Panc1 (cell line): Measurements from ENCODE around the gene LIMA1. TPM values are rescaled to one million over a fixed set of nuclear protein-coding genes. Genes with fewer than 3 reads are reported as not detected.

ENCODE experiments used
- ATAC-seq: fragments of 200-7000 bp; cut with Tn5 transposase; 2 replicates; pipeline ENCODE4 v1.9.1; 2020; ENCODE audit warnings: mild to moderate bottlenecking, moderate library complexity
- BruUV-seq: library from RNA; stranded (reverse); fragments of 400-500 nt; replicated peaks from 2 replicates; lab custom pipeline; 2021; lab: Mats Ljungman, UMichigan
- CTCF ChIA-PET: fragments of 300-600 bp; sonication (Branson Sonifier 250); formaldehyde crosslinking; loops from one replicate; lab custom pipeline; 2022; ENCODE audit warnings: antibody characterized with exemption; lab: Charles Lee
- POLR2A ChIA-PET: fragments of 300-600 bp; sonication (Branson Sonifier 250); formaldehyde crosslinking; loops from one replicate; lab custom pipeline; 2022; ENCODE audit warnings: antibody characterized with exemption; lab: Charles Lee
- DNase-seq: peaks from one replicate; pipeline ENCODE4 v3.0.0-alpha.2; 2010; ENCODE audit warnings: low read depth, low spot score
- H3K27ac ChIP-seq: 2 replicates; pipeline ENCODE4 v1.5.1; 2011; ENCODE audit warnings: mild to moderate bottlenecking, low read length, inconsistent platforms
- H3K27me3 ChIP-seq: fragments of 200-500 bp; sonication (Bioruptor generic); 2 replicates; pipeline ENCODE4 v1.6.0; 2014; ENCODE audit warnings: low read length, inconsistent platforms; ENCODE audit not compliant: control insufficient read depth, insufficient read depth
- H3K36me3 ChIP-seq: fragments of 200-500 bp; sonication (Bioruptor generic); 2 replicates; pipeline ENCODE4 v1.5.1; 2014; ENCODE audit warnings: inconsistent platforms, mild to moderate bottlenecking, low read length, moderate library complexity; ENCODE audit not compliant: control insufficient read depth, insufficient read depth
- H3K4me1 ChIP-seq: 2 replicates; pipeline ENCODE4 v1.5.1; 2011; ENCODE audit warnings: inconsistent platforms, mild to moderate bottlenecking, low read length, moderate library complexity; ENCODE audit not compliant: control insufficient read depth, insufficient read depth
- H3K4me3 ChIP-seq, 2 experiments: 2 replicates each; pipeline ENCODE4 v1.5.1; 2011 to 2012; ENCODE audit warnings: low read depth in 2 of 2, low read length in 2 of 2, mild to moderate bottlenecking in 2 of 2, inconsistent platforms in 1 of 2, moderate library complexity in 1 of 2
- H3K9me3 ChIP-seq: fragments of 200-500 bp; sonication (Bioruptor generic); 2 replicates; pipeline ENCODE4 v1.5.1; 2014; ENCODE audit warnings: low read depth, mild to moderate bottlenecking, inconsistent platforms, low read length, moderate library complexity; ENCODE audit not compliant: control insufficient read depth, insufficient read depth
- CTCF ChIP-seq: fragments of 450-650 bp; IDR thresholded peaks from 2 replicates; pipeline ENCODE4 v1.5.1; 2017; ENCODE audit warnings: mild to moderate bottlenecking
- POLR2AphosphoS5 ChIP-seq: IDR thresholded peaks from 2 replicates; pipeline ENCODE4 v1.6.1; 2012; ENCODE audit warnings: mild to moderate bottlenecking, low read depth, low read length, moderate library complexity
- REST ChIP-seq, 2 experiments: IDR thresholded peaks; 2 replicates each; pipeline ENCODE4 v1.6.1; 2011 to 2012; ENCODE audit warnings: low read depth in 2 of 2, control low read depth in 1 of 2, low read length in 1 of 2, mild to moderate bottlenecking in 1 of 2, moderate library complexity in 1 of 2; ENCODE audit not compliant: insufficient read depth in 1 of 2
- SIN3A ChIP-seq: IDR thresholded peaks from 2 replicates; pipeline ENCODE4 v1.6.1; 2012; ENCODE audit warnings: low read depth, mild to moderate bottlenecking, low read length, moderate library complexity, borderline replicate concordance; ENCODE audit not compliant: insufficient read depth
- TCF7L2 ChIP-seq: IDR thresholded peaks from 2 replicates; pipeline ENCODE4 v1.6.1; 2011; ENCODE audit warnings: mild to moderate bottlenecking, low read depth, low read length, inconsistent platforms
- in situ Hi-C: cut with HindIII; loops from 2 replicates; pipeline ENCODE4 v1.10.0; 2016; ENCODE audit warnings: low sequenced_read_pairs, low pct_unique_long_range_greater_than_20kb
- intact Hi-C: fragments of 100-400 bp; cut with micrococcal nuclease; formaldehyde crosslinking; loops from one replicate; pipeline ENCODE4 v1.10.0; 2022; ENCODE audit not compliant: unreplicated experiment
- total RNA-seq: library from RNA; stranded (reverse); gene quantifications from one replicate; pipeline ENCODE4 v1.2.1, GENCODE V29; 2021; ENCODE audit not compliant: unreplicated experiment

LIMA1 gene
- total RNA-seq, 1 experiment from 2014 or later, result 155 TPM

- Histone ChIP-seq H3K4me3 (no peak overlapping the region), H3K4me1 (peaks cover 63% of the 10 kb centered on the region), H3K9me3 (no peaks in the 10 kb centered on the region), H3K27ac (peak overlapping the region; percentile 72), H3K36me3 (no peaks in the 10 kb centered on the region), H3K27me3 (no peaks in the 10 kb centered on the region)
- TF ChIP-seq CTCF, result no peak
- no peak for TF ChIP-seq REST (IDR thresholded peaks at IDR 0.05; ENCODE audit: insufficient read depth in 1 of 2, low read depth in 2 of 2, low read length in 1 of 2)
- DNase-seq (no peak), ATAC-seq (no peak)
- in situ Hi-C loops, result no loop called here
- ChIA-PET POLR2A (no interaction called here), CTCF (no interaction called here)
- intact Hi-C loops, result no loop called here
- no TSS peak for BruUV-seq
These were observed 6.2 kb downstream of the LIMA1 start for GRCh38 chr12:50276912-50277671.

- no peak overlapping the region for H3K4me3 ChIP-seq
- intact Hi-C loops, result no loop called here
- in situ Hi-C loops, result no loop called here
- TF ChIP-seq POLR2AphosphoS5 (no peak), CTCF (no peak), SIN3A (no peak), REST (IDR thresholded peaks at IDR 0.05; ENCODE audit: insufficient read depth in 1 of 2, low read depth in 2 of 2, low read length in 1 of 2) (no peak), TCF7L2 (no peak)
- no peaks in the 10 kb centered on the region for H3K9me3 ChIP-seq
- DNase-seq (no peak), ATAC-seq (no peak)
- ChIA-PET CTCF (no interaction called here), POLR2A (interaction anchor here (0.5 kb wide), 1 partner anchor 38 kb away, joined by 3 read pairs; no protein-coding TSS in a partner anchor)
- no TSS peak for BruUV-seq
- no peaks in the 10 kb centered on the region for H3K36me3 ChIP-seq
- H3K27ac ChIP-seq, result peak overlapping the region; percentile 72
- H3K4me1 ChIP-seq, result peaks cover 62% of the 10 kb centered on the region
- no peaks in the 10 kb centered on the region for H3K27me3 ChIP-seq
These were observed 7.3 kb downstream of the LIMA1 start for GRCh38 chr12:50276068-50276467.
